Muscle of leg (tissue), 11 donors: ENCODE data around the gene MPG. TPM values are rescaled to one million over a fixed set of nuclear protein-coding genes. Genes with fewer than 3 reads are reported as not detected.

ENCODE experiments used
- DNase-seq: peaks from one replicate; pipeline ENCODE4 v3.0.0; 2013
- H3K27ac ChIP-seq: one replicate; pipeline ENCODE4 v1.5.1; 2013; ENCODE audit warnings: mild to moderate bottlenecking, low read length, control low read depth
- H3K27me3 ChIP-seq: one replicate; pipeline ENCODE4 v1.6.1; 2013; ENCODE audit warnings: low read length; ENCODE audit not compliant: control insufficient read depth, insufficient read depth
- H3K36me3 ChIP-seq: one replicate; pipeline ENCODE4 v1.6.1; 2013; ENCODE audit warnings: low read length; ENCODE audit not compliant: control insufficient read depth, insufficient read depth
- H3K4me1 ChIP-seq: one replicate; pipeline ENCODE4 v1.6.1; 2013; ENCODE audit warnings: low read length; ENCODE audit not compliant: control insufficient read depth, insufficient read depth
- H3K4me3 ChIP-seq: one replicate; pipeline ENCODE4 v1.5.1; 2013; ENCODE audit warnings: low read length, control low read depth
- H3K9me3 ChIP-seq: replicated peaks from 2 replicates; pipeline ENCODE4 v1.6.1; 2013; ENCODE audit warnings: low read depth, low read length; ENCODE audit not compliant: control insufficient read depth
- WGBS: methylation state at CpG from one replicate; pipeline ENCODE4 v1.1.5; 2013; ENCODE audit warnings: missing lambda C conversion rate; ENCODE audit not compliant: insufficient coverage; 5-methylcytosine and 5-hydroxymethylcytosine counted together
- polyA plus RNA-seq, 8 donors: library from polyadenylated mRNA; unstranded; fragments of 120-200 nt; gene quantifications; one replicate each; pipeline versions ENCODE4 v1.2.1 to v1.2.3, GENCODE V29; 2013; ENCODE audit warnings: inconsistent platforms in 1 of 8, low replicate concordance in 1 of 8; ENCODE audit not compliant: insufficient read length in 8 of 8, insufficient read depth in 1 of 8
- total RNA-seq: library from RNA; stranded (reverse); fragments of 120-200 nt; gene quantifications from one replicate; pipeline ENCODE4 v1.2.4, GENCODE V29; 2013

The MPG gene
- total and polyA plus RNA-seq, 9 donors, result 24.2 to 39.0 (median 32.5) TPM

DNA sequence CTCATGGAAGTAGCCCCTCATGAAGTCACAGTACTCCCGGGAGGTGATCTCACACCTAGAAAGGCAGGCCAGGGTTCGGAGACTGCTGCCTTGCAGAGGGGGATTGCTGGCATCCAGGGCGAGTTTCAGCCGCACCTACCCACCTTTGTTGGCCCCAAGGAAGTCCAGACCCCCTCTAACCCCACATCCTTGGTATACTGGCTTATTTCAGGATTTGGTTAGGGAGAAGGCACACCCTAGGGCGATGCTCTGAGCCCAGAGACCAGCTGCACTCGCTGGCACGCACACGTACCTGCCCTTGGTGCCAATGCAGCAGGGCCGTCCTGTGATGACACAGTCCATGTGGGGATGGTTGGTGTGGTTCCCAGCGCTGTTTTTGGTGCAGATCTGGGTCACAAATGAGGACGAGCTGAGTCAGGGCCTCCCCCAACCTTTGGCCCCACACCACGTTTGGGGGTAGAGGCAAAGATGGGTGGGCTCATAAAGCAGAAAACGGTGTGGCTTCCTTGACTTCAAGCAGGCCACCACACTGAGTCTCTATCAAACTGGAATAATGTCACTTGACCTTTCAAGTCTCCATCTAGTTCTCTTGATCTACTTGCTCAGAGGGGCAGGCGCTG, 18.5 kb upstream of the MPG start:
- Histone ChIP-seq H3K27me3 (no peaks in the 10 kb centered on the region), H3K27ac (no peak overlapping the region), H3K9me3 (no peaks in the 10 kb centered on the region), H3K4me1 (peaks cover 12% of the 10 kb centered on the region), H3K4me3 (no peak overlapping the region), H3K36me3 (peaks cover 93% of the 10 kb centered on the region)
- WGBS, result 92% methylated on average over 5 of the region's 14 CpGs
- no peak for DNase-seq

- Histone ChIP-seq H3K4me1 (peaks cover 12% of the 10 kb centered on the region), H3K9me3 (no peaks in the 10 kb centered on the region), H3K27ac (no peak overlapping the region), H3K27me3 (no peaks in the 10 kb centered on the region), H3K4me3 (no peak overlapping the region), H3K36me3 (peaks cover 95% of the 10 kb centered on the region)
- peak; percentile 9 for DNase-seq
- WGBS, result no CpG with 5 or more reads among the region's 11 CpGs
These were observed 17.9 kb upstream of the MPG start for GRCh38 chr16:60166-60565.

GRCh38 chr16:60929-61878, 16.8 kb upstream of the MPG start:
- peaks cover 88% of the 10 kb centered on the region for H3K36me3 ChIP-seq
- 70% methylated on average over 71 of the region's 89 CpGs for WGBS

GRCh38 chr16:61879-62281, 16.1 kb upstream of the MPG start:
- peaks cover 29% of the 10 kb centered on the region for H3K4me1 ChIP-seq
- peaks cover 82% of the 10 kb centered on the region for H3K36me3 ChIP-seq
- no peak for DNase-seq
- H3K27ac ChIP-seq, result no peak overlapping the region
- 82% methylated on average over 27 of the region's 32 CpGs for WGBS
- H3K27me3 ChIP-seq, result no peaks in the 10 kb centered on the region
- no peak overlapping the region for H3K4me3 ChIP-seq
- no peaks in the 10 kb centered on the region for H3K9me3 ChIP-seq

More at GRCh38 chr16:60929-61878, 16.8 kb upstream of the MPG start:
- Histone ChIP-seq H3K9me3 (no peaks in the 10 kb centered on the region), H3K4me1 (peaks cover 23% of the 10 kb centered on the region), H3K4me3 (no peak overlapping the region), H3K27me3 (no peaks in the 10 kb centered on the region), H3K27ac (no peak overlapping the region)
- DNase-seq, result no peak

- Histone ChIP-seq H3K27me3 (no peaks in the 10 kb centered on the region), H3K27ac (no peak overlapping the region), H3K4me3 (no peak overlapping the region), H3K9me3 (no peaks in the 10 kb centered on the region), H3K36me3 (peaks cover 76% of the 10 kb centered on the region), H3K4me1 (peaks cover 35% of the 10 kb centered on the region)
- 96% methylated on average over 32 of the region's 34 CpGs for WGBS
- no peak for DNase-seq
These were observed 15.6 kb upstream of the MPG start for GRCh38 chr16:62283-62967.

DNA sequence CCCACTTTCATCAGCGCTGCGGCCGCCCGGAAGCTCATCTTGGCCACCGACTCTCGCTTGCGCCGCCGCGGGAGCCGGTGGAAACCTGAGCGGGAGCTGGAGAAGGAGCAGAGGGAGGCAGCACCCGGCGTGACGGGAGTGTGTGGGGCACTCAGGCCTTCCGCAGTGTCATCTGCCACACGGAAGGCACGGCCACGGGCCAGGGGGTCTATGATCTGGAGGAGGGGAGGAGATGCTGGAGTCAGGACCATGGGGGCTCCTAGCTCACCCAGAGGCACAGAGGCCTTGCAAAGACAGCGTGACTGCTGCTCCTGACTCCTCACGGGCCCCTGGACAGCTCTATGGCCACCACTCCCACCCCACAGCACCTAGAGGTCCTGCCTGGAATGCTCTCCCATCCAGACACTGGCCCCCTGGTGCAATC, 15.0 kb upstream of the MPG start:
- H3K4me3 ChIP-seq, result no peak overlapping the region
- peaks cover 71% of the 10 kb centered on the region for H3K36me3 ChIP-seq
- 95% methylated on average over 21 of the region's 21 CpGs for WGBS
- no peaks in the 10 kb centered on the region for H3K9me3 ChIP-seq
- no peaks in the 10 kb centered on the region for H3K27me3 ChIP-seq
- H3K27ac ChIP-seq, result no peak overlapping the region
- DNase-seq, result no peak
- H3K4me1 ChIP-seq, result peaks cover 40% of the 10 kb centered on the region

DNA sequence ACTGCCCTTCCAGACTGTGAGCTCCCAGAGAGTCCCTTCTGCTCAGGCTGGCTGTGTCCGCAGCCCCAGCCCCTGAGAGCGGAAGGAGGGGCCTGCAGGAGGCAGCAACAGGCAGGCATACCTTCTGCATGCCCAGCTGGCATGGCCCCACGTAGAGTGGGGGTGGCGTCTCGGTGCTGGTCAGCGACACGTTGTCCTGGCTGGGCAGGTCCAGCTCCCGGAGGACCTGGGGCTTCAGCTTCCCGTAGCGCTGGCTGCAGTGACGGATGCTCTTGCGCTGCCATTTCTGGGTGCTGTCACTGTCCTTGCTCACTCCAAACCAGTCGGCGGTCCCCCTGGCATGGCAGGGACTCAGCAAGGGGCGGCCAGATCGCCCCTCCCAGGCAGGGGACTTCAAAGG, 14.6 kb upstream of the MPG start:
- H3K27ac ChIP-seq, result no peak overlapping the region

GRCh38 chr16:63998-64913, 13.8 kb upstream of the MPG start:
- Histone ChIP-seq H3K36me3 (peaks cover 58% of the 10 kb centered on the region), H3K27ac (no peak overlapping the region), H3K4me3 (no peak overlapping the region), H3K9me3 (no peaks in the 10 kb centered on the region), H3K27me3 (no peaks in the 10 kb centered on the region), H3K4me1 (peaks cover 53% of the 10 kb centered on the region)
- 86% methylated on average over 12 of the region's 25 CpGs for WGBS
- peak; percentile 12 for DNase-seq

More for the DNA sequence above, 14.6 kb upstream of the MPG start:
- Histone ChIP-seq H3K4me3 (no peak overlapping the region), H3K4me1 (peaks cover 45% of the 10 kb centered on the region), H3K36me3 (peaks cover 66% of the 10 kb centered on the region), H3K27me3 (no peaks in the 10 kb centered on the region), H3K9me3 (no peaks in the 10 kb centered on the region)
- WGBS, result 84% methylated on average over 16 of the region's 16 CpGs
- peak; percentile 6 for DNase-seq

DNA sequence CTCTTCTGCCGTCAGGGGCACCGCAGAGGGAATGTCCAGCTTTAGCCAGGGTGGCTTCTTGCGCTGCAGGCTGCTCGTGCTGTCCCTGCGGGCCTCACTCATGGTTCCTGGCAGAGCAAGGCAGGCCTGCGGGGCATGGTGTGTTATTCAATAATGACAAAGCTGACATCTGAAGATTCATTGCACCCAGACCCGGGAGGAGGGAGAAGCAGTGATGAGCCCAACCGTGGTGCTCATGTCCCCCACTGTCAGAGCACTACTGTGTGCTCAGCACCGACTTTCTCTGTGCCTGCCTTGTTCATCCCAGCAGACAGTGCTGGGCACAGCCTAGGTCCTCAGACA, 13.1 kb upstream of the MPG start:
- Histone ChIP-seq H3K4me3 (no peak overlapping the region), H3K4me1 (peaks cover 59% of the 10 kb centered on the region), H3K9me3 (no peaks in the 10 kb centered on the region), H3K27me3 (no peaks in the 10 kb centered on the region), H3K36me3 (peaks cover 56% of the 10 kb centered on the region), H3K27ac (no peak overlapping the region)
- no peak for DNase-seq
- WGBS, result 83% methylated on average over 7 of the region's 9 CpGs
